HG03135 (cell line): Measurements from ENCODE around the gene PPIA.
A peak's percentile ranks its signal among the peaks of the same experiment; 100 is the strongest.
"Not testable (repeated sequence)": the region's sequence is repeated elsewhere in the genome, so short reads cannot be mapped to it uniquely, and the experiment has no call there.

Experiments
- ATAC-seq: cut with Tn5 transposase; IDR thresholded peaks from one replicate; pipeline ENCODE4 v1.9.1; 2021; ENCODE audit warnings: mild to moderate bottlenecking, moderate library complexity; ENCODE audit not compliant: unreplicated experiment

Gene PPIA

GRCh38 chr7:44819292-44819691 lies 22.8 kb downstream of the PPIA start:
- ATAC-seq: no peak

GRCh38 chr7:44823255-44823781 lies 26.8 kb downstream of the PPIA start:
- no peak for ATAC-seq

GRCh38 chr7:44824894-44825526 lies 28.5 kb downstream of the PPIA start:
- no peak for ATAC-seq

- no peak for ATAC-seq
Measured at GRCh38 chr7:44827567-44827966, 31.1 kb downstream of the PPIA start.

- no peak for ATAC-seq
Measured at GRCh38 chr7:44838751-44839150, 42.3 kb downstream of the PPIA start.

GRCh38 chr7:44842675-44843074 lies 46.2 kb downstream of the PPIA start:
- not testable (repeated sequence) for ATAC-seq

GRCh38 chr7:44843440-44843839 lies 47.0 kb downstream of the PPIA start:
- not testable (repeated sequence) for ATAC-seq

GRCh38 chr7:44845451-44845850 lies 49.0 kb downstream of the PPIA start:
- ATAC-seq: no peak

GRCh38 chr7:44846390-44846789 lies 49.9 kb downstream of the PPIA start:
- ATAC-seq: not testable (repeated sequence)

GRCh38 chr7:44846816-44847508 lies 50.5 kb downstream of the PPIA start:
- ATAC-seq: no peak

- peak; percentile 62 for ATAC-seq
Measured at GRCh38 chr7:44847509-44847919, 51.0 kb downstream of the PPIA start.

- peak; percentile 83 for ATAC-seq
Measured at GRCh38 chr7:44847920-44848634, 51.6 kb downstream of the PPIA start, which contains the start of gene H2AZ2. TSS of gene H2AZ2 (minus strand) at chr7:44848087. CDS start at chr7:44847971, 116 bp downstream.

- no peak for ATAC-seq
Measured at GRCh38 chr7:44849259-44849884, 52.9 kb downstream of the PPIA start.

GRCh38 chr7:44849885-44850544 lies 53.5 kb downstream of the PPIA start:
- no peak for ATAC-seq

GRCh38 chr7:44852590-44852989 lies 56.1 kb downstream of the PPIA start:
- ATAC-seq: no peak
